Duodenal mucosa (tissue), 2 donors: Measurements from ENCODE around the gene TUBG1.
"Not testable (repeated sequence)": the region's sequence is repeated elsewhere in the genome, so short reads cannot be mapped to it uniquely, and the experiment has no call there.

Experiments
- H3K27ac ChIP-seq: one replicate; pipeline ENCODE4 v1.7.0; 2013; ENCODE audit warnings: low read depth, low read length
- H3K27me3 ChIP-seq, 2 donors: one replicate each; pipeline ENCODE4 v1.7.0; 2013; ENCODE audit warnings: low read length in 2 of 2, control low read depth in 1 of 2; ENCODE audit not compliant: insufficient read depth in 2 of 2, control insufficient read depth in 1 of 2
- H3K36me3 ChIP-seq, 2 donors: one replicate each; pipeline ENCODE4 v1.7.0; 2013; ENCODE audit warnings: low read length in 2 of 2, control low read depth in 1 of 2; ENCODE audit not compliant: insufficient read depth in 2 of 2, control insufficient read depth in 1 of 2
- H3K4me1 ChIP-seq, 2 donors: one replicate each; pipeline ENCODE4 v1.7.0; 2013; ENCODE audit warnings: low read length in 2 of 2, control low read depth in 1 of 2; ENCODE audit not compliant: insufficient read depth in 2 of 2, control insufficient read depth in 1 of 2
- H3K4me3 ChIP-seq, 2 donors: one replicate each; pipeline ENCODE4 v1.7.0; 2013; ENCODE audit warnings: low read length in 2 of 2, low read depth in 1 of 2
- H3K9ac ChIP-seq, 2 donors: one replicate each; pipeline ENCODE4 v1.7.0; 2013; ENCODE audit warnings: low read length in 2 of 2, low read depth in 1 of 2
- H3K9me3 ChIP-seq, 2 donors: one replicate each; pipeline ENCODE4 v1.7.0; 2013; ENCODE audit warnings: low read length in 2 of 2, control low read depth in 1 of 2; ENCODE audit not compliant: control insufficient read depth in 1 of 2

TUBG1 gene

DNA sequence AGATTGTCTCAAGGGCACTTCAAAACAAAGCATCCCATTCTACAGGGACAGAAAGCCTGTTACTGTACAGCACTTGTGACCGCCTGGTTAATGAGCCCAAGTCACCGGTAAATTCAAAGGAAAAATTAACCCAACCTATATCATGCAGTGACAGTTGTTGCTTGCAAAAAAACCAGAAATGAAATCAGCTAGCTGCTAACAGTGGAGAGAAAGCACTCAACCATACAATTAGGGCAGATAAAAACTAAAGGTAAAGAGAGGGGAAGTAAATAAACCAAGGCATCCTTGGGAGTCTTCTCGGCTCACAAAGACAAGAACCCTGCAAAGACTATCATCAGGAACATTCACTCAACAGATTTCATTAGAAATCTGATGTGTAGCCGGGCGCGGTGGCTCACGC, 6.2 kb upstream of the TUBG1 start:
- Histone ChIP-seq H3K9me3 (no peaks in the 10 kb centered on the region), H3K36me3 (peaks cover 4 to 7% of the 10 kb centered on the region in 2 donors), H3K4me3 (no peak overlapping the region), H3K27ac (no peak overlapping the region), H3K27me3 (no peaks in the 10 kb centered on the region), H3K9ac (no peak overlapping the region), H3K4me1 (peaks cover 16 to 17% of the 10 kb centered on the region in 2 donors)

DNA sequence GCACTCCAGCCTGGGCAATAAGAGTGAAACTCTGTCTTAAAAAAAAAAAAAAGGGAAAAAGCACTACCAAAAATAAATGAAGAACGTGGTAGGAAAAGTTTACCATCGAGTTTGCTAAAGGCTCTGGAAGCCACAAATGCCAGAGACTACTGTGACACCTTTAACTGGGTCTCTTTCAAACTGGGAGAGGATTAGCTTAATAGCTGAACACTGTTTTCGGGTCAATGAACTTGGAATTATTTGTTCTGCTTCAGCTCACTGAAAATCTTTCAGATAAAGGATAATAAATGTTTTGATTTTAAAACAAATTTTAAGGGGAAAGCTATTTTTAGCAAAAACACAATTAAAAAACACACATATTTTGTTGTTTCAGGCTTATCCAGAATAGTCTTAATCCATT, 1.7 kb upstream of the TUBG1 start:
- no peaks in the 10 kb centered on the region for H3K27me3 ChIP-seq
- peaks cover 10 to 15% of the 10 kb centered on the region in 2 donors for H3K36me3 ChIP-seq
- H3K9me3 ChIP-seq, result no peaks in the 10 kb centered on the region
- H3K4me1 ChIP-seq, result peaks cover 22% of the 10 kb centered on the region in 2 donors
- H3K4me3 ChIP-seq, result peak overlapping the region; percentile 82 to 98
- peak overlapping the region; percentile 93 to 96 for H3K9ac ChIP-seq
- no peak overlapping the region for H3K27ac ChIP-seq

DNA sequence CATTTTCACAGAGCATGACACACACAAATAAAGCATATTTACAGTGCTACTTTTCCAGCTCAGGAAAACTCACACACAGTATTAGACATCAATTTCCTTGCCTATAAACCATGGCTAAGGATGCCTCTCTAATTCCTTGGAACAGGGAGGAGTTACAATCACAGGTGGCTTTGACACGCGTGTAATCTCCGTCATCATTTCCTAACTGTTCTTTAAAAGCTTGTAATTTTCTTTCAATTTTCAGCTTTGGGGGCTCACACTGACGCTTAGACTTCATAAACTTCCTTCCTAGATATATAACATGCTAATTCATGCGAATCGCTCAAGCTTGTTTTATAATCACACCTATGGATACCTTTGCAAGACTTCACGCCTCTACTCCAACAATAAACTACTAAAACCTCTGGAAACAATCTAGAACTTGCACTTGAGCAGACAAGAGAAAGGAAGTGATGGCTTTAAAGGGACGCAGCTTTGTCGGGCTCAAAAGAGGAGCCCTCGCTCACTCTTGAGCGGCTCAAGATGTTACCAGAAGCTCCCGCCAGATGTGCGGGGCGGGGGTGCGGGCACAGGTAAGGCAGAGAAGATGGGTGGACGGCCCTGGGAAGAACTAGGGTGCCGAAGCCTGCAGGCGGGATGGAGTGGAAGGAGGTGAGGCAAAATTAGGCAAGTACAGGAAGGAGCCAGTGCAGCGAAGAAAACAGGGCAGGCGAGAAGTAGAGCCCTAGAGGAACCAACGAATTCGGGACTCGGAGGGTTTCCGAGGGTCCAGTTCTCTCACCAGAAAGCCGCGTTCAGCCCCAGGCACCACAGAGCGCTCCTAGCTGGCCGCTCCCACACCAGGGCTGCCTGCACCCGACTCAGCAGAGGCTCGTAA, 940 bp upstream of the TUBG1 start:
- Histone ChIP-seq H3K4me3 (peak overlapping the region; percentile 82 to 98), H3K4me1 (peaks cover 22% of the 10 kb centered on the region in 2 donors), H3K27ac (peak overlapping the region; percentile 82), H3K9me3 (no peaks in the 10 kb centered on the region), H3K9ac (peak overlapping the region; percentile 93 to 96), H3K27me3 (no peaks in the 10 kb centered on the region), H3K36me3 (peaks cover 6 to 19% of the 10 kb centered on the region in 2 donors)

DNA sequence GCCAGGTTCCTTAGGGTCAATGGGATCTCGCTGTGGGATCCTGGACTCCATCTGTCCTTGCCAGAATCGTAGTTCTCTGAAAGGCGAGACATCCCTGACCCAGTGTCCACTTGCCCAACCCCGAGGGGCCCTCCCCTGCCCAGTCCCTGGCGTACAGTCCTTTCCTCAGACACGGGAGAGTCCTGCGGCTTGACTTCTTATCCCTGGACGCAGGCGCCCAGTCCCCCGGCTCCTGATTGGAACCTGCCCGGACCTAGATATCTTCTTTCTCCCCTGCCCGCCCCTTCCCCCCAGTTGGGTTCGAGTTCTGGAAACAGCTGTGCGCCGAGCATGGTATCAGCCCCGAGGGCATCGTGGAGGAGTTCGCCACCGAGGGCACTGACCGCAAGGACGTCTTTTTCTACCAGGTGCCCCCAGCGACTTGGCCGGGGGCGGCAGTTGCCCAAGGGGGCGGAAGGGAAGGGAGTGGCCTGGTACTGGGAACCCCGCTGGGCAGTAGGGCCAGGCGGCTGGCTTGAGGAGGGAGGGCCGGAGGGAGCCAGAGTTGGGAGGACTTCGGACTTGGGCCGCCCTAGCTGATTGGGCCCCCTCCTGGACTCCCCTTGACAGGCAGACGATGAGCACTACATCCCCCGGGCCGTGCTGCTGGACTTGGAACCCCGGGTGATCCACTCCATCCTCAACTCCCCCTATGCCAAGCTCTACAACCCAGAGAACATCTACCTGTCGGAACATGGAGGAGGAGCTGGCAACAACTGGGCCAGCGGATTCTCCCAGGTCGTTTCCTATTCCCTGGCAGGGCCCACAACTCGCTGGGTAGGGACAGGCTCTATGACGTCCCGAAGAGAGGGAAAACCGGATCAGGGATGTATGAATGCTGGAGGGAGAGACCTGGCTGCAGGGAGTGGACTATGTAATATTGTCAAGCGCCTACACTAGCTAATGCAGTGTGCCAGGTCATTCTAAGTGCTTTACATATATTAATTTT, 625 bp downstream of the TUBG1 start:
- Histone ChIP-seq H3K36me3 (peaks cover 15 to 32% of the 10 kb centered on the region in 2 donors), H3K4me1 (peaks cover 18 to 22% of the 10 kb centered on the region in 2 donors), H3K27ac (peak overlapping the region; percentile 30), H3K4me3 (peak overlapping the region; percentile 98), H3K9ac (peak overlapping the region; percentile 77 to 93)
- not testable (repeated sequence) for H3K9me3 ChIP-seq, H3K27me3 ChIP-seq

DNA sequence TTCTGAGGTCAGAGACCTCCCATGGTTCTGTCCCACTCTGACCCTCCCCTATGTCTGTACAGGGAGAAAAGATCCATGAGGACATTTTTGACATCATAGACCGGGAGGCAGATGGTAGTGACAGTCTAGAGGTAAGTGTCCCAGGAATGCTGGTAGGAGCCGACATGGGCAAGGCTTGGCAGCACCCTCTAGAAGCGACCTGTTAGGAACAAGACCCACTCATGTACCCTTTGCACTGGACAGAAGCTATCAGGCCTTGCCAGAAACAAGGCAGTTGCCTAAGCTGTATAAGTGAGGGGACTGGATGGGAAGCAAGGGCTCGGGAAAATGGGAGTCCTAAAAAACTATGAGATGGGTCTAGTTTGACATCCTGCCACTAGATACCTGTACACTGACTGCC, 2.5 kb downstream of the TUBG1 start:
- peaks cover 15 to 41% of the 10 kb centered on the region in 2 donors for H3K36me3 ChIP-seq
- no peak overlapping the region for H3K27ac ChIP-seq
- H3K27me3 ChIP-seq, result no peaks in the 10 kb centered on the region
- H3K9me3 ChIP-seq, result no peaks in the 10 kb centered on the region
- H3K4me1 ChIP-seq, result peaks cover 13 to 17% of the 10 kb centered on the region in 2 donors
- no peak overlapping the region for H3K4me3 ChIP-seq
- no peak overlapping the region for H3K9ac ChIP-seq

DNA sequence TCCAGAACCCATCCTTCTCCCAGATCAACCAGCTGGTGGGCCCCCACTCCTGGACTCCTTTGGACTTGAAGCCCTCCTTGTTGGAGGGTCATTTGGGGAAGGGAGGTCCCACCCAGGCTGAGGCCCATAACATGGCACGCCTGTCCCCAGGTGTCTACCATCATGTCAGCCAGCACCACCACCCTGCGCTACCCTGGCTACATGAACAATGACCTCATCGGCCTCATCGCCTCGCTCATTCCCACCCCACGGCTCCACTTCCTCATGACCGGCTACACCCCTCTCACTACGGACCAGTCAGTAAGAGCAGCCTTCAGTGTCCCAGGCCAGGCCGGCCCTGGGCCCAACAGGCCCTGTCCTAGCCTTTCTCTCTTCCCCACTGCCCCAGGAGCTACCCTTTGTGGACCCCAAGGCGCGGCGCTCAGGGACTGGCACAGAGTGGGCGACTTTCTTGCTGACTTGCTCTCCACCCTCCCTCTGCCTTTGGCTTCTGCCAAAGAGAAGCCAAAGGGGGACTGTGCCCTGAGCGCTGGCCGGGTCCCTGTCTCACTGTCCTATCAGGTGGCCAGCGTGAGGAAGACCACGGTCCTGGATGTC, 4.3 kb downstream of the TUBG1 start:
- Histone ChIP-seq H3K9me3 (no peaks in the 10 kb centered on the region), H3K4me1 (peaks cover 11% of the 10 kb centered on the region in 2 donors), H3K36me3 (peaks cover 15 to 41% of the 10 kb centered on the region in 2 donors), H3K27me3 (no peaks in the 10 kb centered on the region), H3K4me3 (no peak overlapping the region), H3K27ac (no peak overlapping the region), H3K9ac (no peak overlapping the region)

DNA sequence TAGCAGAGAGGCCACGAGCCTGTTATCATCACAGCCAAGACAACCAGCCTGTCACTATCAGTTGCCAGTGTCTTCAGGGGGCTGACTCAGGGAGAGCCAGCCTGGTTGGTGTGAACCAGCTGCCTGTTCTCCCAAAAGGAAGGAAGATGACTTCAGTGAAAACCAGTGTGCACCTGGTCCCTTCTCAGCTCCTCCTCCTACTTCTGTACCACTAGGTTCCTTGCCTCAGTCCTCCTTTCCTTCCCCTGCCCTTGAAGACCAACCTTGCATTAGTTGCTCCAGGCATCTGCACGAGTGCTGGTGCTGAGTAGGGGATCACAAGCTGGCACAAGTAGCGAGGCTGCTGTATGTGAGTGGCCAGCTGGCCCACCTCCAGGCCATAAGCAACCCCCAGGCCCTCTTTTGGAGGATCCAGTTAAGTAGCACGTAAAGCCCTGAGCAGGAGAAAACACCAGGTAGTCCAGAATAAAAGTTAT, 8.5 kb downstream of the TUBG1 start:
- Histone ChIP-seq H3K4me3 (no peak overlapping the region), H3K9me3 (no peaks in the 10 kb centered on the region), H3K36me3 (peaks cover 10 to 30% of the 10 kb centered on the region in 2 donors), H3K27me3 (no peaks in the 10 kb centered on the region), H3K27ac (no peak overlapping the region), H3K4me1 (peaks cover 11 to 16% of the 10 kb centered on the region in 2 donors), H3K9ac (peak overlapping the region in 1 of 2 donors; percentile 51)

DNA sequence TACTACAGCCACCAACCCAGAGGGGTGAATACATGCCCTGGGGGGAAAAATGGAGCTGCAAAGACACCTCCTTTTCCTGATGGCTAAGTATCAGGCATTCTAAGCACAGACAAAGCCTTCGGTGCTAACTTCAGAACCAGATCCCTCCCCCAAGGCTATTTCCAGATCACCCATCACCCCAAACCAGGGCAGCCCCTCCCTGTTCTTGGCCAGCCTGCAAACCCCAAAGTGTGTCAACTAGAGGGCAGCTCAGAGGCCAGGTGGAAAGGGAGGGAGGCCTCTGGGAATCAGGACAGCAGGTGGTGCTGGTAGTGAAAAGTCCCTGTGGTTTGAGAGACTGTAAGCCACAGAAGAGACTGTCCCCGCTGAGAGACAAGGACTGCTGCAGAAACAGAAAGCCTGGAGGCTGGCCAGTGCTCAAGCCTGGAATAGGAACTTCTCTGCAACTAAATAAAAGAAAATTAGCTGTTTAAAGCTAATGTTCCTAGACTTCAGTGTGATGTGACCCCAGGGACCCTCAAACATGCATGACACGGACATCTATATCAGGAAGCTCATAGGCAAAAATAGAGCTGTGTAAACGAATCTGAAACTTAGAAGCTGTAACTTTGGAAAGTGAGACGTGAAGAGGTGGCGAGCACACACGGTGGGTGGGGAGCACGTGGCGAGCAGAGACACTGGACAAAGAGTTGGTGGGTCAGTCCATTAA, 9.1 kb downstream of the TUBG1 start:
- Histone ChIP-seq H3K9me3 (no peaks in the 10 kb centered on the region), H3K9ac (peak overlapping the region; percentile 10 to 51), H3K27ac (peak overlapping the region; percentile 25), H3K4me3 (peak overlapping the region; percentile 3 to 55), H3K4me1 (peaks cover 14 to 17% of the 10 kb centered on the region in 2 donors), H3K36me3 (peaks cover 9 to 25% of the 10 kb centered on the region in 2 donors), H3K27me3 (no peaks in the 10 kb centered on the region)

DNA sequence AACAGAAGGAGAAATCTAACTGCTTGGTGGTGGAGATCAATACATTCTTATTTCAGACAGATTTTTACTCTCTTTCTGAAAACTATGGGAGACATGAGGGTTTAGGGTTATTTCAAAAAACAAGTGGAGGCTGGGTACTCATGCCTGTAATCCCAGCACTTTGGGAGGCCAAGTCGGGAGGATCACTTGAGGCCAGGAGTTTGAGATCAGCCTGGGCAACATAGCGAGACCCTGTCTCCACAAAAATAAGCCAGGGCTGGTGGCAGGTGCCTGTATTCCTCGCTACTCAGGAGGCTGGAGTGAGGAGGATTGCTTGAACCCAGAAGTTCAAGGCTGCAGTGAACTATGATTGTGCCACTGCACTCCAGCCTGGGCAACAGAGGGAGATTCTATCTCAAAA, 12.5 kb downstream of the TUBG1 start:
- H3K27me3 ChIP-seq, H3K27ac ChIP-seq, H3K4me3 ChIP-seq, H3K36me3 ChIP-seq, H3K9me3 ChIP-seq, H3K9ac ChIP-seq: not testable (repeated sequence)
- H3K4me1 ChIP-seq, result peaks cover 20 to 22% of the 10 kb centered on the region in 2 donors
